Adrenal gland (tissue), 12 donors: ENCODE measurements around the gene SRC. TPM values are rescaled to one million over a fixed set of nuclear protein-coding genes. Genes with fewer than 3 reads are reported as not detected.

Experiments
- DNase-seq, 7 donors: peaks; one replicate each; pipeline ENCODE4 v3.0.0-alpha.2; 2019 to 2020
- H3K27ac ChIP-seq, 5 donors: fragments of 200-600 bp; sonication (generic) in 4 of 5; 1 replicate in 3 of 5; 2 replicates in 2 of 5; pipeline versions ENCODE4 v1.5.1 to v1.8.0; 2016 to 2020; ENCODE audit warnings: mild to moderate bottlenecking in 1 of 5
- H3K27me3 ChIP-seq: fragments of 200-600 bp; 2 replicates; pipeline ENCODE4 v1.8.0; 2021
- H3K36me3 ChIP-seq, 2 donors: fragments of 200-600 bp; replicated peaks in 1 of 2; 1 replicate in 1 of 2; 2 replicates in 1 of 2; pipeline versions ENCODE4 v1.5.1 to v1.8.0; 2018 to 2022
- H3K4me1 ChIP-seq, 2 donors: fragments of 200-600 bp; replicated peaks in 1 of 2; 1 replicate in 1 of 2; 2 replicates in 1 of 2; pipeline versions ENCODE4 v1.5.1 to v1.8.0; 2018 to 2021
- H3K4me3 ChIP-seq, 4 donors: fragments of 200-600 bp; sonication (generic) in 3 of 4; one replicate each; pipeline ENCODE4 v1.5.1; 2016 to 2018
- H3K9me3 ChIP-seq, 3 donors: fragments of 200-600 bp; sonication (generic) in 1 of 3; replicated peaks in 1 of 3; 1 replicate in 2 of 3; 2 replicates in 1 of 3; pipeline versions ENCODE4 v1.5.1 to v1.8.0; 2016 to 2021
- CTCF ChIP-seq, 6 experiments: fragments of 450-650 bp in 4 of 6; fragments of 200-600 bp in 2 of 6; sonication (generic) in 1 of 6; IDR thresholded peaks; 1 replicate in 5 of 6; 2 replicates in 1 of 6; pipeline versions ENCODE4 v1.5.1 to v1.8.0; 2016 to 2021; ENCODE audit warnings: antibody characterized with exemption in 6 of 6, mild to moderate bottlenecking in 2 of 6, moderate library complexity in 1 of 6
- POLR2A ChIP-seq, 2 donors: fragments of 450-650 bp; IDR thresholded peaks; one replicate each; pipeline ENCODE4 v1.6.1; 2017; ENCODE audit warnings: antibody characterized with exemption in 2 of 2, mild to moderate bottlenecking in 2 of 2, moderate library complexity in 1 of 2
- WGBS, 4 donors: extraction: QIAGEN DNeasy Blood & Tissue Kit in 2 of 4; methylation state at CpG; one replicate each; pipeline versions ENCODE4 v1.1.5 to v1.1.7; 2013 to 2017; 5-methylcytosine and 5-hydroxymethylcytosine counted together
- intact Hi-C, 2 donors: fragments of 100-400 bp; cut with DNase I; formaldehyde crosslinking; loops; one replicate each; pipeline versions ENCODE4 v1.14.1 to v1.15.0; 2022 to 2023
- polyA plus RNA-seq, 3 donors: library from polyadenylated mRNA; stranded (reverse); fragments of 200-250 nt in 2 of 3; fragments of 350-450 nt in 1 of 3; fragmentation: Illumina TruSeq in 1 of 3; extraction: RNeasy Lipid Tissue Mini Kit (QIAGEN cat#74804) in 1 of 3; gene quantifications; one replicate each; pipeline ENCODE4 v1.2.3, GENCODE V29; 2013 to 2014
- total RNA-seq, 9 donors: library from RNA; depleted of rRNA in 4 of 9; stranded (reverse); fragments of >200 nt in 4 of 9; fragments of 120-200 nt in 1 of 9; fragmentation: NEBNext Ultra II Directional in 1 of 9; extraction: Animal tissue kit (Norgen Biotek cat#: 25700) in 1 of 9; gene quantifications; one replicate each; pipeline versions ENCODE4 v1.1.0 to v1.2.4, GENCODE V29; 2013 to 2023
- donor health status: healthy with polysubstance abuse.
- donor health status: Bipolar disorder and iron deficiency.
- donor health status: DM: yes; HTN: yes; CAD: no.
- donor health status: DM: no; HTN: no; CAD: no.
- donor health status: DM: no; HTN: no; CAD: no.
- donor health status: DM: yes; HTN: yes; CAD: no.

The SRC gene
- total and polyA plus RNA-seq, 12 donors, result 10.6 to 83.0 (median 52.7) TPM

GRCh38 chr20:37353285-37353849 is 7.4 kb downstream of the SRC start:
- H3K36me3 ChIP-seq, result no peaks in the 10 kb centered on the region
- peaks cover 58 to 86% of the 10 kb centered on the region in 2 donors for H3K4me1 ChIP-seq
- no peak overlapping the region for H3K4me3 ChIP-seq
- no peaks in the 10 kb centered on the region for H3K9me3 ChIP-seq
- H3K27ac ChIP-seq, result no peak overlapping the region
- DNase-seq, result peak in 2 of 7 donors; percentile 4 to 13
- intact Hi-C loops, result loop anchor here in 1 of 2 donors (5.0 kb wide), 1 partner anchor 34 kb away; no protein-coding TSS in a partner anchor
- WGBS, 4 donors, result 92 to 95% (median 94%) methylated on average over 10 to 13 of the region's 13 CpGs
- H3K27me3 ChIP-seq, result no peaks in the 10 kb centered on the region
- TF ChIP-seq POLR2A (IDR thresholded peaks at IDR 0.05) (no peak), CTCF (IDR thresholded peaks at IDR 0.05) (no peak)

- peak in 5 of 7 donors; percentile 12 to 63 (median 44) for DNase-seq
- intact Hi-C loops, result loop anchor here in 1 of 2 donors (5.0 kb wide), 1 partner anchor 33 kb away; no protein-coding TSS in a partner anchor
- no peak for TF ChIP-seq POLR2A (IDR thresholded peaks at IDR 0.05)
- no peak for TF ChIP-seq CTCF (IDR thresholded peaks at IDR 0.05)
- no peaks in the 10 kb centered on the region for H3K9me3 ChIP-seq
- 64 to 74% (median 66%) methylated on average over 9 to 18 of the region's 18 CpGs for WGBS, 4 donors
- no peaks in the 10 kb centered on the region for H3K36me3 ChIP-seq
- H3K27ac ChIP-seq, result peak overlapping the region in 3 of 5 donors; percentile 2 to 46 (median 34)
- H3K27me3 ChIP-seq, result no peaks in the 10 kb centered on the region
- H3K4me1 ChIP-seq, result peaks cover 64 to 83% of the 10 kb centered on the region in 2 donors
- no peak overlapping the region for H3K4me3 ChIP-seq
These were observed 8.6 kb downstream of the SRC start for GRCh38 chr20:37354210-37355195.

GRCh38 chr20:37355252-37356180 is 9.6 kb downstream of the SRC start:
- H3K27ac ChIP-seq, result peak overlapping the region in 3 of 5 donors; percentile 2 to 57 (median 49)

More at GRCh38 chr20:37355252-37356180, 9.6 kb downstream of the SRC start:
- no peaks in the 10 kb centered on the region for H3K36me3 ChIP-seq
- no peaks in the 10 kb centered on the region for H3K9me3 ChIP-seq
- H3K27me3 ChIP-seq, result no peaks in the 10 kb centered on the region
- TF ChIP-seq CTCF (IDR thresholded peaks at IDR 0.05) (no peak), POLR2A (IDR thresholded peaks at IDR 0.05) (no peak)
- H3K4me3 ChIP-seq, result no peak overlapping the region
- DNase-seq, result peak in 3 of 7 donors; percentile 4 to 14 (median 9)
- 77 to 83% (median 79%) methylated on average over 14 to 15 of the region's 15 CpGs for WGBS, 4 donors
- peaks cover 55 to 73% of the 10 kb centered on the region in 2 donors for H3K4me1 ChIP-seq
- intact Hi-C loops, result no loop called here
